Epithelial cell of proximal tubule (primary cell): ENCODE measurements around the gene KRT81. TPM values are rescaled to one million over a fixed set of nuclear protein-coding genes. Genes with fewer than 3 reads are reported as not detected.
A peak's percentile ranks its signal among the peaks of the same experiment; 100 is the strongest.

Experiments used
- DNase-seq: peaks from one replicate; pipeline ENCODE4 v3.0.0-alpha.2; 2011; ENCODE audit warnings: low read depth
- H3K4me3 ChIP-seq: 2 replicates; pipeline ENCODE4 v1.5.1; 2011; ENCODE audit warnings: low read depth, mild to moderate bottlenecking, low read length
- CTCF ChIP-seq: conservative IDR thresholded peaks from 2 replicates; pipeline ENCODE4 v1.5.1; 2012; ENCODE audit warnings: low read depth, mild to moderate bottlenecking, low read length
- total RNA-seq: library from RNA; depleted of rRNA; stranded (reverse); fragments of >200 nt; gene quantifications from 2 replicates; pipeline ENCODE4 v1.2.3, GENCODE V29; 2015

Gene KRT81
- total RNA-seq, 1 donor from 2014 or later, result 80.4 TPM

DNA sequence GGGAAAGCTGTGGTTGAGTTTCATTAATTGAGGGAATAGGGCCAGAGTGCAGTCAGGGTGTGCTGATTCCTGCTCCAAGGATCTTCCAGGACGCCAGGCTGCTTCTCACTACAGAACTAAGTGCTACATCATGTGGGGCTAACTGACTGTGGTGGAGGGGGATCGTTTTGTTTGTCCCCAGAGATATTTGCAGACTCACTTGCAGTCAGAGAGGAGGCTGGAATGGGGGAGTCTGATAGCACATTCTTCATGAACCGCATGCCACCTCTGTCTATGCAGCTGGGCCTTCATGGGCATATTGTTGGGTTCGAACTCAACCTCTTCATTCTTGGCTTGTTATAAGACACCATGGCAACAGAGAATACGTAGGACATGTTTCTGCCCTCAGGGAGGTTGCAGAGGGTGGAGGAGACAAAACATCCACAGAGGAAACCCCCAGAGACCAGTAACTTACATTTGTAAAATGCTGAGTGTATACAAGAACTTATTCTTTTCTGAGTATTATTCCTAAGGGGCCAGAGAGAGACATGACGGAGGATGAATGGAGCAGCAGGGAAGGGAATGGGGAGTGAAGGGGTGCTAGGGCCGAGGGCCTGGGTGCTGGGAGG is 45.3 kb downstream of the KRT81 start:
- no peak for TF ChIP-seq CTCF
- no peak overlapping the region for H3K4me3 ChIP-seq
- no peak for DNase-seq

GRCh38 chr12:52245259-52245961 is 45.9 kb downstream of the KRT81 start:
- DNase-seq, result no peak
- TF ChIP-seq CTCF, result no peak
- H3K4me3 ChIP-seq, result no peak overlapping the region

DNA sequence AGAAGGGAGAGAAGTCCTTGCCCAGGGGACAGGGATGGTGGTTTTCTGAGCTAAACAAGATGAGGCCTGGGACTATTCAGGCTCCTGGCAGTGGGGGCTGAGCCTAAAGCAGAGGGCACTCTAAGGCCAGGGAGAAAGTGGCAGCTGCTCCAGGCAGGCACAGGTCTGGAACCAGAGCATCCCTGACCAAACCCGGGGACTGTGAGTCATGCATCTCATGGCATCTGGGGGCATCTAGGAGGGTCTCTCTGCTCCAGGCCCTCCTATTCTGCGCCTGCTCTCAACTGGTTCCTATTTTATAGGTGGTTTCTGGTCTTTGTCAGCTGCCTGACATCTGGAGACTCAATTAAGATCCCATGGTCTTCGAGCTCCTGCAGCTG is 46.7 kb downstream of the KRT81 start:
- TF ChIP-seq CTCF, result no peak
- DNase-seq, result no peak
- peak overlapping the region; percentile 1 for H3K4me3 ChIP-seq

- peak overlapping the region; percentile 1 for H3K4me3 ChIP-seq
- TF ChIP-seq CTCF, result no peak
- peak; percentile 84 for DNase-seq
These were observed 47.3 kb downstream of the KRT81 start for GRCh38 chr12:52243856-52244614.

DNA sequence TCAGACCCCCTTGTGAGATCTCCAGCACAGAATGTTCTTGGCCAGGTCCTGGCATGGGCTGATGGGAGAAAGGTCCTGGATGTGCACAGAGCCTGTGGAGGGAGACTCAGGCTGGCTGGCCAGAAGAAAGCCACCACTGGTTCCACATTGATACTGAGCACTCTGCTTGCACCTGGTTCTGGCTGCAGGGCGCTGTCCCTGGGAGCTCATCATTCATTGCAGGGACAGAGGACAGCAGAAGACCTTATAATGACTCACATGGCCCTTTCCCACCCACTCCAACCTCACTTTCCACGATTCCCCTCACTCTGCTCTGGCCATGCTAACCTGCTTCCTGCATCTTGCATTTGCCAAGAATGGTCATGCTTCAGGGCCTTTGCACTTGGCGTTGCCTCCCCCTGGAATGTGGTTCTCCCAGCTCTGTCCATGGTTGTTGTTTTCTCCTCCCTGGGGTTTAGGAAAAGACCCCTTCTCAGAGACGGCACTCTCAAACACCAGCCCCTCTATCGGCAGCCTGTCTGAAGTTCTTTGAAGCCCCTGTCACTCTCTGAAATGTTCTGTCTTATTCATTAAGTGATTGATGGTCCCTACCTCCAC is 48.0 kb downstream of the KRT81 start:
- peak; percentile 75 for DNase-seq
- TF ChIP-seq CTCF, result no peak
- no peak overlapping the region for H3K4me3 ChIP-seq

- TF ChIP-seq CTCF, result no peak
- DNase-seq, result no peak
- H3K4me3 ChIP-seq, result no peak overlapping the region
These were observed 48.7 kb downstream of the KRT81 start for GRCh38 chr12:52242442-52243258.
